ENCODE measurements around the gene GFER. TPM values are rescaled to one million over a fixed set of nuclear protein-coding genes. Genes with fewer than 3 reads are reported as not detected.
A peak's percentile ranks its signal among the peaks of the same experiment; 100 is the strongest.

The GFER gene
- total RNA-seq, 1 donor: 8.6 TPM

GRCh38 chr16:2031081-2031577, 47.1 kb downstream of the GFER start:
- DNase-seq (ENCODE audit: low read depth): no peak
- H3K4me3 ChIP-seq (ENCODE audit: low read depth, low read length): no peak overlapping the region
- TF ChIP-seq CTCF (IDR thresholded peaks at IDR 0.05; ENCODE audit: insufficient read depth, low read length): no peak

- no peak for TF ChIP-seq CTCF (IDR thresholded peaks at IDR 0.05; ENCODE audit: insufficient read depth, low read length)
- no peak overlapping the region for H3K4me3 ChIP-seq (ENCODE audit: low read depth, low read length)
- no peak for DNase-seq (ENCODE audit: low read depth)
These were observed 48.5 kb downstream of the GFER start for GRCh38 chr16:2032285-2033056.

- no peak for TF ChIP-seq CTCF (IDR thresholded peaks at IDR 0.05; ENCODE audit: insufficient read depth, low read length)
- peak; percentile 61 for DNase-seq (ENCODE audit: low read depth)
- H3K4me3 ChIP-seq (ENCODE audit: low read depth, low read length): peak overlapping the region; percentile 22
These were observed 49.3 kb downstream of the GFER start for GRCh38 chr16:2033057-2033908.

GRCh38 chr16:2033909-2034695, 50.1 kb downstream of the GFER start:
- DNase-seq (ENCODE audit: low read depth): peak; percentile 11
- H3K4me3 ChIP-seq (ENCODE audit: low read depth, low read length): peak overlapping the region; percentile 6

- no peak overlapping the region for H3K4me3 ChIP-seq (ENCODE audit: low read depth, low read length)
- TF ChIP-seq CTCF (IDR thresholded peaks at IDR 0.05; ENCODE audit: insufficient read depth, low read length): no peak
- no peak for DNase-seq (ENCODE audit: low read depth)
These were observed 50.9 kb downstream of the GFER start for GRCh38 chr16:2034696-2035430.

- peak overlapping the region; percentile 17 for H3K4me3 ChIP-seq (ENCODE audit: low read depth, low read length)
- DNase-seq (ENCODE audit: low read depth): peak; percentile 78
- TF ChIP-seq CTCF (IDR thresholded peaks at IDR 0.05; ENCODE audit: insufficient read depth, low read length): no peak
These were observed 51.6 kb downstream of the GFER start for GRCh38 chr16:2035431-2036199.

Measured in fibroblast of the aortic adventitia (primary cell).